ENCODE measurements around the gene ARHGEF5. TPM values are rescaled to one million over a fixed set of nuclear protein-coding genes. Genes with fewer than 3 reads are reported as not detected.

Gene ARHGEF5
- total RNA-seq, 1 experiment from 2014 or later = 44.2 TPM

DNA sequence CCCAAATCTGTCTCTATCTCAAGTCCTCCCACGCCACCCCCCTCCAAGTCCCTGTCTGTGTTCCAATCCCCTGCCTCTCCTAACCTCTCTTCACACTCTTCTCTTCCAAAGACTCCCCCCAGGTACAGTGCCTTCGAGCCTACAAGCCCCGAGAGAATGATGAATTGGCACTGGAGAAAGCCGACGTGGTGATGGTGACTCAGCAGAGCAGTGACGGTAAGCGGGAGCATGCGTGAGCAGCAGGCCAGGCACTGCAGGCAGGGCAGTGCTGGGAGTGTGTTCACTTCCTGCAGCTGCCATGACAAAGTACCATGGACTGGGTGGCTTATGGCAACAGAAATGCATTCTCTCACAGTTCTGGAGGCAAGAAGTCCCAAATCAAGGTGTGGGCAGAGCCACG, 23.4 kb downstream of the ARHGEF5 start (continued):
- no peak for TF ChIP-seq SRF (IDR thresholded peaks at IDR 0.05; ENCODE audit: low read depth)
- TF ChIP-seq EGR1 (IDR thresholded peaks at IDR 0.05; ENCODE audit: low read depth) = no peak
- no peak for TF ChIP-seq EZH2 (IDR thresholded peaks at IDR 0.05)
- no peak for TF ChIP-seq SP1 (IDR thresholded peaks at IDR 0.05; ENCODE audit: low read depth)
- TF ChIP-seq YY1 (IDR thresholded peaks at IDR 0.05; ENCODE audit: extremely low read depth, insufficient replicate concordance, low read depth, low read length) = no peak
- TF ChIP-seq CEBPB (IDR thresholded peaks at IDR 0.05; ENCODE audit: low read depth) = no peak

DNA sequence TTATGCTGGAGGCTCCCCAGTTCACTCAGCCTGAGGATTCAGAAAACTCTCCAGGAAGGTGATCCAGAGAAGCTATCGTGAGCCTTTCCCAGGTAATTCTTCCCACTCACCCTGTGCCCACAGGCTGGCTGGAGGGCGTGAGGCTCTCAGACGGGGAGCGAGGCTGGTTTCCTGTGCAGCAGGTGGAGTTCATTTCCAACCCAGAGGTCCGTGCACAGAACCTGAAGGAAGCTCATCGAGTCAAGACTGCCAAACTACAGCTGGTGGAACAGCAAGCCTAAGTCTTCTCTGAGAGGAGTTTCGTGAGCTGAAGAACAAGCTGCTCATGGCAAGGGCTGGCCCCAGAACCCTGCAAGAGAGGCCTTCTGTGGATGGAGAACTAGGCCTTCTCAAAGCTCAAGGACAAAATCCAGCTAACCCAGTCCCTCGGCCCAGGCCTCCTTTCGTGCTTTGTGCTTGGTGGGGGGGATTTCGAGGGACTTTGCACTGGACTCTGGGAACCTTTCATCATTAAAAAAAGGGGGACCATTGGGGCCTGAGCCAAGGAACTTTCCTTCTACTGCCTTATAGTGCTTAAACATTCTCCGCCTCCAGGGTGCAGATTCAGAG, 24.7 kb downstream of the ARHGEF5 start:
- no peak overlapping the region for H3K4me2 ChIP-seq (ENCODE audit: low read length)
- intact Hi-C loops (cut with micrococcal nuclease) = no loop called here
- H3K9me2 ChIP-seq (ENCODE audit: insufficient read depth) = no peaks in the 10 kb centered on the region
- H3K79me2 ChIP-seq (ENCODE audit: insufficient read depth, low read length) = no peaks in the 10 kb centered on the region
- TF ChIP-seq, protein P1, sequence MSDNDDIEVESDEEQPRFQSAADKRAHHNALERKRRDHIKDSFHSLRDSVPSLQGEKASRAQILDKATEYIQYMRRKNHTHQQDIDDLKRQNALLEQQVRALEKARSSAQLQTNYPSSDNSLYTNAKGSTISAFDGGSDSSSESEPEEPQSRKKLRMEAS (IDR thresholded peaks at IDR 0.05) = no peak
- TF ChIP-seq SIN3A (IDR thresholded peaks at IDR 0.05; ENCODE audit: low read depth) (no peak), TCF7L2 (IDR thresholded peaks at IDR 0.05; ENCODE audit: borderline replicate concordance, extremely low read depth, insufficient read depth, insufficient read length) (no peak), FOSL1 (IDR thresholded peaks at IDR 0.05; ENCODE audit: low read depth) (no peak), JUND (IDR thresholded peaks at IDR 0.05) (no peak), SRF (IDR thresholded peaks at IDR 0.05; ENCODE audit: low read depth) (no peak), ZNF274 (IDR thresholded peaks at IDR 0.05; ENCODE audit: low read depth, low read length) (no peak), EGR1 (IDR thresholded peaks at IDR 0.05; ENCODE audit: low read depth) (no peak), ELF1 (IDR thresholded peaks at IDR 0.05; ENCODE audit: borderline replicate concordance, low read depth) (no peak), EZH2 (IDR thresholded peaks at IDR 0.05) (no peak)
- TF ChIP-seq, protein P2, sequence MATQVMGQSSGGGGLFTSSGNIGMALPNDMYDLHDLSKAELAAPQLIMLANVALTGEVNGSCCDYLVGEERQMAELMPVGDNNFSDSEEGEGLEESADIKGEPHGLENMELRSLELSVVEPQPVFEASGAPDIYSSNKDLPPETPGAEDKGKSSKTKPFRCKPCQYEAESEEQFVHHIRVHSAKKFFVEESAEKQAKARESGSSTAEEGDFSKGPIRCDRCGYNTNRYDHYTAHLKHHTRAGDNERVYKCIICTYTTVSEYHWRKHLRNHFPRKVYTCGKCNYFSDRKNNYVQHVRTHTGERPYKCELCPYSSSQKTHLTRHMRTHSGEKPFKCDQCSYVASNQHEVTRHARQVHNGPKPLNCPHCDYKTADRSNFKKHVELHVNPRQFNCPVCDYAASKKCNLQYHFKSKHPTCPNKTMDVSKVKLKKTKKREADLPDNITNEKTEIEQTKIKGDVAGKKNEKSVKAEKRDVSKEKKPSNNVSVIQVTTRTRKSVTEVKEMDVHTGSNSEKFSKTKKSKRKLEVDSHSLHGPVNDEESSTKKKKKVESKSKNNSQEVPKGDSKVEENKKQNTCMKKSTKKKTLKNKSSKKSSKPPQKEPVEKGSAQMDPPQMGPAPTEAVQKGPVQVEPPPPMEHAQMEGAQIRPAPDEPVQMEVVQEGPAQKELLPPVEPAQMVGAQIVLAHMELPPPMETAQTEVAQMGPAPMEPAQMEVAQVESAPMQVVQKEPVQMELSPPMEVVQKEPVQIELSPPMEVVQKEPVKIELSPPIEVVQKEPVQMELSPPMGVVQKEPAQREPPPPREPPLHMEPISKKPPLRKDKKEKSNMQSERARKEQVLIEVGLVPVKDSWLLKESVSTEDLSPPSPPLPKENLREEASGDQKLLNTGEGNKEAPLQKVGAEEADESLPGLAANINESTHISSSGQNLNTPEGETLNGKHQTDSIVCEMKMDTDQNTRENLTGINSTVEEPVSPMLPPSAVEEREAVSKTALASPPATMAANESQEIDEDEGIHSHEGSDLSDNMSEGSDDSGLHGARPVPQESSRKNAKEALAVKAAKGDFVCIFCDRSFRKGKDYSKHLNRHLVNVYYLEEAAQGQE (IDR thresholded peaks at IDR 0.05; ENCODE audit: low read depth) = no peak
- TF ChIP-seq, protein P3, sequence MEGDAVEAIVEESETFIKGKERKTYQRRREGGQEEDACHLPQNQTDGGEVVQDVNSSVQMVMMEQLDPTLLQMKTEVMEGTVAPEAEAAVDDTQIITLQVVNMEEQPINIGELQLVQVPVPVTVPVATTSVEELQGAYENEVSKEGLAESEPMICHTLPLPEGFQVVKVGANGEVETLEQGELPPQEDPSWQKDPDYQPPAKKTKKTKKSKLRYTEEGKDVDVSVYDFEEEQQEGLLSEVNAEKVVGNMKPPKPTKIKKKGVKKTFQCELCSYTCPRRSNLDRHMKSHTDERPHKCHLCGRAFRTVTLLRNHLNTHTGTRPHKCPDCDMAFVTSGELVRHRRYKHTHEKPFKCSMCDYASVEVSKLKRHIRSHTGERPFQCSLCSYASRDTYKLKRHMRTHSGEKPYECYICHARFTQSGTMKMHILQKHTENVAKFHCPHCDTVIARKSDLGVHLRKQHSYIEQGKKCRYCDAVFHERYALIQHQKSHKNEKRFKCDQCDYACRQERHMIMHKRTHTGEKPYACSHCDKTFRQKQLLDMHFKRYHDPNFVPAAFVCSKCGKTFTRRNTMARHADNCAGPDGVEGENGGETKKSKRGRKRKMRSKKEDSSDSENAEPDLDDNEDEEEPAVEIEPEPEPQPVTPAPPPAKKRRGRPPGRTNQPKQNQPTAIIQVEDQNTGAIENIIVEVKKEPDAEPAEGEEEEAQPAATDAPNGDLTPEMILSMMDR (IDR thresholded peaks at IDR 0.05 in 2 of 3, conservative IDR thresholded peaks at IDR 0.05 in 1 of 3; ENCODE audit: borderline replicate concordance in 1 of 3, insufficient read depth in 1 of 3, low read depth in 2 of 3, low read length in 2 of 3) = no peak
- TF ChIP-seq, protein P4, sequence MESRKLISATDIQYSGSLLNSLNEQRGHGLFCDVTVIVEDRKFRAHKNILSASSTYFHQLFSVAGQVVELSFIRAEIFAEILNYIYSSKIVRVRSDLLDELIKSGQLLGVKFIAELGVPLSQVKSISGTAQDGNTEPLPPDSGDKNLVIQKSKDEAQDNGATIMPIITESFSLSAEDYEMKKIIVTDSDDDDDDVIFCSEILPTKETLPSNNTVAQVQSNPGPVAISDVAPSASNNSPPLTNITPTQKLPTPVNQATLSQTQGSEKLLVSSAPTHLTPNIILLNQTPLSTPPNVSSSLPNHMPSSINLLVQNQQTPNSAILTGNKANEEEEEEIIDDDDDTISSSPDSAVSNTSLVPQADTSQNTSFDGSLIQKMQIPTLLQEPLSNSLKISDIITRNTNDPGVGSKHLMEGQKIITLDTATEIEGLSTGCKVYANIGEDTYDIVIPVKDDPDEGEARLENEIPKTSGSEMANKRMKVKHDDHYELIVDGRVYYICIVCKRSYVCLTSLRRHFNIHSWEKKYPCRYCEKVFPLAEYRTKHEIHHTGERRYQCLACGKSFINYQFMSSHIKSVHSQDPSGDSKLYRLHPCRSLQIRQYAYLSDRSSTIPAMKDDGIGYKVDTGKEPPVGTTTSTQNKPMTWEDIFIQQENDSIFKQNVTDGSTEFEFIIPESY (IDR thresholded peaks at IDR 0.05; ENCODE audit: extremely low read depth, insufficient replicate concordance, low read length) = no peak
- no peak overlapping the region for H3K4me3 ChIP-seq (replicated peaks in 1 of 2; ENCODE audit: low read depth in 1 of 2, low read length in 2 of 2)
- ChIA-PET RAD21 (ENCODE audit: low non-redundant PET in 1 of 2, low total read pairs in 2 of 2, uncharacterized antibody in 2 of 2, unreplicated experiment in 2 of 2) (no interaction called here), CTCF (no interaction called here), POLR2A (no interaction called here)
- no peaks in the 10 kb centered on the region for H4K20me1 ChIP-seq (ENCODE audit: insufficient read depth)
- DNase-seq (ENCODE audit: low read depth, low spot score) = no peak
- H3K27me3 ChIP-seq (ENCODE audit: insufficient read depth, low read length) = no peaks in the 10 kb centered on the region
- no peak for ATAC-seq
- peaks cover 0 to 10% of the 10 kb centered on the region in 2 experiments; a peak in 1 of 4 replicates for H3K36me3 ChIP-seq (ENCODE audit: control insufficient read depth in 1 of 2, insufficient read depth in 2 of 2, low read length in 2 of 2)
- peaks cover 14 to 21% of the 10 kb centered on the region in 2 experiments for H3K4me1 ChIP-seq (ENCODE audit: control insufficient read depth in 1 of 2, insufficient read depth in 2 of 2, low read length in 2 of 2)
- H2AFZ ChIP-seq (ENCODE audit: low read depth, low read length, poor library complexity, severe bottlenecking) = no peak overlapping the region
- H3K9ac ChIP-seq (ENCODE audit: low read length) = no peak overlapping the region
- BruUV-seq (replicated peaks) = no TSS peak
- no peak overlapping the region for H3K27ac ChIP-seq (ENCODE audit: low read depth, low read length)
- no peaks in the 10 kb centered on the region for H3K9me3 ChIP-seq (ENCODE audit: control insufficient read depth in 1 of 2, insufficient read depth in 1 of 2, low read depth in 1 of 2, low read length in 2 of 2)

Measured in HCT116 (cell line).